DOHH2 (cell line): ENCODE measurements around the gene EPSTI1.
"Not testable (repeated sequence)": the region's sequence is repeated elsewhere in the genome, so short reads cannot be mapped to it uniquely, and the experiment has no call there.

Source experiments
- H3F3A ChIP-seq: fragments of 200-600 bp; sonication (generic), shearing (Covaris generic); 2 replicates; pipeline ENCODE4 v1.6.0; 2016; ENCODE audit warnings: antibody characterized with exemption, mild to moderate bottlenecking; ENCODE audit not compliant: control insufficient read depth, insufficient read depth
- H3K27ac ChIP-seq: fragments of 200-600 bp; sonication (generic); 2 replicates; pipeline ENCODE4 v1.5.1; 2014; ENCODE audit warnings: low read depth, mild to moderate bottlenecking, low read length, moderate library complexity
- H3K27me3 ChIP-seq: fragments of 200-600 bp; sonication (generic); 2 replicates; pipeline ENCODE4 v1.6.1; 2014; ENCODE audit warnings: mild to moderate bottlenecking, low read length, mixed read lengths; ENCODE audit not compliant: control insufficient read depth
- H3K36me3 ChIP-seq: fragments of 200-600 bp; sonication (generic); 2 replicates; pipeline ENCODE4 v1.6.1; 2014; ENCODE audit warnings: mild to moderate bottlenecking, low read length, moderate library complexity, mixed read lengths; ENCODE audit not compliant: control insufficient read depth
- H3K4me1 ChIP-seq: fragments of 200-600 bp; sonication (generic); 2 replicates; pipeline ENCODE4 v1.6.1; 2014; ENCODE audit warnings: mild to moderate bottlenecking, low read length, mixed read lengths; ENCODE audit not compliant: control insufficient read depth
- H3K4me2 ChIP-seq: fragments of 200-600 bp; sonication (generic); 2 replicates; pipeline ENCODE4 v1.6.0; 2014; ENCODE audit warnings: mild to moderate bottlenecking, low read length, moderate library complexity
- H3K4me3 ChIP-seq: fragments of 200-600 bp; sonication (generic); 2 replicates; pipeline ENCODE4 v1.5.1; 2014; ENCODE audit warnings: mild to moderate bottlenecking, low read length, mixed read lengths
- H3K79me2 ChIP-seq: fragments of 200-600 bp; sonication (generic); 2 replicates; pipeline ENCODE4 v1.6.1; 2014; ENCODE audit warnings: mild to moderate bottlenecking, low read length, mixed read lengths; ENCODE audit not compliant: control insufficient read depth
- H3K9me2 ChIP-seq: fragments of 200-600 bp; sonication (generic); replicated peaks from 2 replicates; pipeline ENCODE4 v1.6.1; 2014; ENCODE audit warnings: mild to moderate bottlenecking, low read length, mixed read lengths; ENCODE audit not compliant: control insufficient read depth
- H3K9me3 ChIP-seq: fragments of 200-600 bp; sonication (generic); 2 replicates; pipeline ENCODE4 v1.6.1; 2014; ENCODE audit warnings: antibody characterized with exemption, low read length, mixed read lengths; ENCODE audit not compliant: control insufficient read depth, insufficient read depth
- H4K20me1 ChIP-seq: fragments of 200-600 bp; sonication (generic); 2 replicates; pipeline ENCODE4 v1.6.0; 2014; ENCODE audit warnings: low read depth, mild to moderate bottlenecking, antibody characterized with exemption, low read length, moderate library complexity; ENCODE audit not compliant: control insufficient read depth, insufficient read depth
- EZH2phosphoT487 ChIP-seq: fragments of 200-600 bp; sonication (generic); IDR thresholded peaks from 2 replicates; pipeline ENCODE4 v1.6.1; 2017; ENCODE audit warnings: borderline replicate concordance, mild to moderate bottlenecking, antibody characterized with exemption, low read length, moderate library complexity, mixed read lengths
- TF ChIP-seq, protein P1 (sequence below): fragments of 200-600 bp; sonication (generic); IDR thresholded peaks from one replicate; pipeline ENCODE4 v1.5.1; 2014; ENCODE audit warnings: antibody characterized with exemption, mild to moderate bottlenecking, low read depth, low read length; ENCODE audit not compliant: poor library complexity, severe bottlenecking

The EPSTI1 gene

DNA sequence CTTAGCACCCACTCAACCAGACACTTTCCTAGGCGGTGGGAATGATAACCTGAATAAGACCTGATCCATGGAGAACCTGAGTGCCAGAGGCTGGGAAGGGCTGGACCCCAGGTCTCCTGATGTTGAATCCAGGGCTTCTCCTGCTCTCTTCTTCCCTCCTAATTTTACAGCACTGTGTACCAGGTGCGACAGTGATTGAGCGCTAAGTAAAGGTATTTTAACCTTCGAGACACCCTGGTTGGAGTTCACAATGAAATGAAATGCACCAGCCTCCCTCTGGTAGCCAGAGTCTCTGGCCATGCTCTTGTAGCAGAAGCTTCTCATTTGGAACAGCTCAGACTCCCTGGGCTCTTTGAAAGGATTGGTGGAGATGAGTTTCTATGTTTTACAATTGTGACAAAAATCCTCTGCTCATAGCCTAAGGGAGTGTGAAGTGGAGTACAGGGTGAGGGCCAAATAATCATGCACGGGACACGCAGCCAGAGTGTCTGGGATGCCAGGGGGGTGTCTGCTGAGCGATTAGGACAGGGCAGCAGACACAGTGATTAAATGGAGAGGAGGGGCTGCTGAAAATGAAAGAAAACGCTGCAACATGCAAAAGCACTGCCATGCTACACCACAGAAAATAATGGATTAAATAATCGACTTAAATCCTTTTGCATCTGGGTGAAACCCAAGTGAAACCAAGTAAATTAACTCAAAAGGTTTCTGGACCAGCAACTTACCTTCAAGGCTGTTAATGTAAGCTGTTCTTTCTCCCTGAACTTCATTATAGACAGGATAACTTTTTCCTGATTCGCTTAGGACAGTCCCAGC, 126.9 kb downstream of the EPSTI1 start:
- H3F3A ChIP-seq: no peaks in the 10 kb centered on the region
- H3K27ac ChIP-seq: no peak overlapping the region
- TF ChIP-seq, protein P1, sequence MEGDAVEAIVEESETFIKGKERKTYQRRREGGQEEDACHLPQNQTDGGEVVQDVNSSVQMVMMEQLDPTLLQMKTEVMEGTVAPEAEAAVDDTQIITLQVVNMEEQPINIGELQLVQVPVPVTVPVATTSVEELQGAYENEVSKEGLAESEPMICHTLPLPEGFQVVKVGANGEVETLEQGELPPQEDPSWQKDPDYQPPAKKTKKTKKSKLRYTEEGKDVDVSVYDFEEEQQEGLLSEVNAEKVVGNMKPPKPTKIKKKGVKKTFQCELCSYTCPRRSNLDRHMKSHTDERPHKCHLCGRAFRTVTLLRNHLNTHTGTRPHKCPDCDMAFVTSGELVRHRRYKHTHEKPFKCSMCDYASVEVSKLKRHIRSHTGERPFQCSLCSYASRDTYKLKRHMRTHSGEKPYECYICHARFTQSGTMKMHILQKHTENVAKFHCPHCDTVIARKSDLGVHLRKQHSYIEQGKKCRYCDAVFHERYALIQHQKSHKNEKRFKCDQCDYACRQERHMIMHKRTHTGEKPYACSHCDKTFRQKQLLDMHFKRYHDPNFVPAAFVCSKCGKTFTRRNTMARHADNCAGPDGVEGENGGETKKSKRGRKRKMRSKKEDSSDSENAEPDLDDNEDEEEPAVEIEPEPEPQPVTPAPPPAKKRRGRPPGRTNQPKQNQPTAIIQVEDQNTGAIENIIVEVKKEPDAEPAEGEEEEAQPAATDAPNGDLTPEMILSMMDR: no peak
- no peak for TF ChIP-seq EZH2phosphoT487
- H4K20me1 ChIP-seq: no peaks in the 10 kb centered on the region
- H3K36me3 ChIP-seq: no peaks in the 10 kb centered on the region
- no peaks in the 10 kb centered on the region for H3K9me2 ChIP-seq
- no peaks in the 10 kb centered on the region for H3K4me1 ChIP-seq
- no peak overlapping the region for H3K4me2 ChIP-seq
- H3K9me3 ChIP-seq: no peaks in the 10 kb centered on the region
- no peaks in the 10 kb centered on the region for H3K79me2 ChIP-seq
- H3K27me3 ChIP-seq: no peaks in the 10 kb centered on the region
- H3K4me3 ChIP-seq: no peak overlapping the region

DNA sequence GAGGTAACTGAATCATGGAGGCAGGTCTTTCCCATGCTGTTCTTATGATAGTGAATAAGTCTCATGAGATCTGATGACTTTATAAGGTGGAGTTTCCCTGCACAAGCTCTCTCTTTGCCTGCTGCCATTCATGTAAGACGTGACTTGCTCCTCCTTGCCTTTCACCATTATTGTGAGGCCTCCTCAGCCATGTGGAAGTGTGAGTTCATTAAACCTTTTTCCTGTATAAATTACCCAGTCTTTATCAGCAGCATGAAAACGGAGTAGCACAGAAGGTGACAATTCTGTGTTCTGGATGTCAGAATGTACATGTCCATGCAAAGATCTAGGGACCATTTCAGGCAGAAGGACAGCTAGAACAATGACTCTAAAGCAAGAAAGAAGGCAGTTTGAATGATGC, 129.7 kb downstream of the EPSTI1 start:
- not testable (repeated sequence) for H3K79me2 ChIP-seq, H3K4me3 ChIP-seq, H3K9me2 ChIP-seq, H3K27ac ChIP-seq, H3K9me3 ChIP-seq, H3K27me3 ChIP-seq, H3K4me1 ChIP-seq, H4K20me1 ChIP-seq, H3K36me3 ChIP-seq, H3K4me2 ChIP-seq, H3F3A ChIP-seq

- no peaks in the 10 kb centered on the region for H3K36me3 ChIP-seq
- TF ChIP-seq EZH2phosphoT487: no peak
- TF ChIP-seq, protein P1: no peak
- H3K4me1 ChIP-seq: no peaks in the 10 kb centered on the region
- no peak overlapping the region for H3K4me2 ChIP-seq
- H3K79me2 ChIP-seq: no peaks in the 10 kb centered on the region
- H3K9me3 ChIP-seq: no peaks in the 10 kb centered on the region
- H3K4me3 ChIP-seq: no peak overlapping the region
- no peaks in the 10 kb centered on the region for H3F3A ChIP-seq
- no peak overlapping the region for H3K27ac ChIP-seq
- H4K20me1 ChIP-seq: no peaks in the 10 kb centered on the region
- H3K9me2 ChIP-seq: no peaks in the 10 kb centered on the region
- H3K27me3 ChIP-seq: no peaks in the 10 kb centered on the region
These were observed 131.6 kb downstream of the EPSTI1 start for GRCh38 chr13:42860485-42860884.

DNA sequence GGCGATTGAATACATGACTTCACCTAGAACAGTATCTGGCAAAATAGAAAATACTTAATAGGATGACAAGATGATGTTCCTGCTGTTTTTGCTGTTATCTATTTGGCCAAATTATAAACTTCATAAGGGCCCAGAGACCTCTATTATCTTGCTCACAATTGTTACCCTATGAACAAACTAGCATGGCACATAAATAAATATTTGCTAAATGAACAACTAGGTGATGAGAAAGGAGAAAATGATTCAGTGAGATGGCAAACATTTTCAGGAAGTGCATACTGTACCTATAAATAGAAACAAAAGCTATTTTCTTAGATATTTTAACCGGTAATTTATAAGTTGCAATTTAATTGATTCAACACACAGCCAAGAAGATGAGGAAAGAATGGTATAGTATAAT, 132.3 kb downstream of the EPSTI1 start:
- Histone ChIP-seq H3F3A (no peaks in the 10 kb centered on the region), H3K36me3 (no peaks in the 10 kb centered on the region), H4K20me1 (no peaks in the 10 kb centered on the region), H3K27me3 (no peaks in the 10 kb centered on the region), H3K9me2 (no peaks in the 10 kb centered on the region), H3K4me1 (no peaks in the 10 kb centered on the region), H3K4me3 (no peak overlapping the region), H3K9me3 (no peaks in the 10 kb centered on the region), H3K27ac (no peak overlapping the region), H3K4me2 (no peak overlapping the region), H3K79me2 (no peaks in the 10 kb centered on the region)
- TF ChIP-seq, protein P1: no peak
- no peak for TF ChIP-seq EZH2phosphoT487
